WTC11 (cell line): ENCODE measurements around the gene RIC8B.

Experiments
- ETV6 ChIP-seq: sonication (generic); formaldehyde crosslinking; IDR thresholded peaks from 2 replicates; pipeline ENCODE4 v1.8.1; 2022; ENCODE audit warnings: mild to moderate bottlenecking, missing genetic modification reagents
- FOXP1 ChIP-seq: sonication (generic); formaldehyde crosslinking; IDR thresholded peaks from 2 replicates; pipeline ENCODE4 v1.8.0; 2022; ENCODE audit warnings: missing genetic modification reagents, mild to moderate bottlenecking, moderate library complexity, borderline replicate concordance
- IRF1 ChIP-seq: sonication (generic); formaldehyde crosslinking; IDR thresholded peaks from 2 replicates; pipeline ENCODE4 v1.8.0; 2023; ENCODE audit warnings: missing genetic modification reagents
- IRF2 ChIP-seq: sonication (generic); formaldehyde crosslinking; IDR thresholded peaks from 2 replicates; pipeline ENCODE4 v1.8.0; 2022; ENCODE audit warnings: low read depth, missing genetic modification reagents, borderline replicate concordance
- ZNF232 ChIP-seq: sonication (generic); formaldehyde crosslinking; IDR thresholded peaks from 2 replicates; pipeline ENCODE4 v1.8.0; 2022; ENCODE audit warnings: mild to moderate bottlenecking, missing genetic modification reagents
- TF ChIP-seq, protein P1 (sequence below): fragments of 200-600 bp; IDR thresholded peaks from 2 replicates; pipeline ENCODE4 v1.8.0; 2022; ENCODE audit warnings: antibody characterized with exemption

DNA sequence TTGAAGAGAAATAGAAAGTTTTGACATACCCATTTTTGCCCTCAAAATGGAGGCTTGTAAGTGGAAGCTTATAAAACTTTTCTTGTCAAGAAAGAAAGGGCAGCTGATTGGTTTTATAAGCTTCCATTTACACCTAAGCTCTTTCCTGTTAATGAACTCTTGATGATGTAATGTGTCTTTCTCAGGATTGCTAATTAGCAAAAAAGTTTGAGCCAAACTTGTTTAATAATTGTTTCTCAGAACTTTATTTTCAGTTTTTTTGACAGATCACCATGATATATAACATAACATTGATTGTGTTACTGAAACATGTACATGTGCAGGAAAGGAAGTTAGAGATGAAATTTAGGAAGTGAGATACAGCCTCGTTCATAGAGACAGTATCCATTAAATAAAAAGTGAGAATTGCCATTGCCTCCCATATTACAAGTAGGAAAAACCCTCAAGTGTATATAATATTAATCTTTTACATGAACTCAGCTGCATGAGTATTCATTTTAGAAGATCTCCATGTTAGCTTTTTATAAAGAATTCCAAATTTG lies 26.8 kb downstream of the RIC8B start:
- TF ChIP-seq, protein P1, sequence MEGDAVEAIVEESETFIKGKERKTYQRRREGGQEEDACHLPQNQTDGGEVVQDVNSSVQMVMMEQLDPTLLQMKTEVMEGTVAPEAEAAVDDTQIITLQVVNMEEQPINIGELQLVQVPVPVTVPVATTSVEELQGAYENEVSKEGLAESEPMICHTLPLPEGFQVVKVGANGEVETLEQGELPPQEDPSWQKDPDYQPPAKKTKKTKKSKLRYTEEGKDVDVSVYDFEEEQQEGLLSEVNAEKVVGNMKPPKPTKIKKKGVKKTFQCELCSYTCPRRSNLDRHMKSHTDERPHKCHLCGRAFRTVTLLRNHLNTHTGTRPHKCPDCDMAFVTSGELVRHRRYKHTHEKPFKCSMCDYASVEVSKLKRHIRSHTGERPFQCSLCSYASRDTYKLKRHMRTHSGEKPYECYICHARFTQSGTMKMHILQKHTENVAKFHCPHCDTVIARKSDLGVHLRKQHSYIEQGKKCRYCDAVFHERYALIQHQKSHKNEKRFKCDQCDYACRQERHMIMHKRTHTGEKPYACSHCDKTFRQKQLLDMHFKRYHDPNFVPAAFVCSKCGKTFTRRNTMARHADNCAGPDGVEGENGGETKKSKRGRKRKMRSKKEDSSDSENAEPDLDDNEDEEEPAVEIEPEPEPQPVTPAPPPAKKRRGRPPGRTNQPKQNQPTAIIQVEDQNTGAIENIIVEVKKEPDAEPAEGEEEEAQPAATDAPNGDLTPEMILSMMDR = no peak
- TF ChIP-seq ZNF232 (CRISPR knock-in tag) = no peak
- TF ChIP-seq IRF1 = no peak
- TF ChIP-seq IRF2 (CRISPR knock-in tag) = no peak
- no peak for TF ChIP-seq ETV6
- no peak for TF ChIP-seq FOXP1 (CRISPR knock-in tag)
